GM19193 (cell line): ENCODE results near the gene C6orf132.

Source experiments
- POLR2A ChIP-seq: IDR thresholded peaks from 4 replicates; pipeline ENCODE4 v1.6.1; 2011; ENCODE audit not compliant: insufficient read depth, insufficient read length; ENCODE audit errors: extremely low read depth

C6orf132 gene

GRCh38 chr6:42086046-42087035, 56.1 kb downstream of the C6orf132 start:
- TF ChIP-seq POLR2A = no peak

GRCh38 chr6:42084889-42085288, 57.5 kb downstream of the C6orf132 start:
- TF ChIP-seq POLR2A = no peak

- TF ChIP-seq POLR2A = no peak
These were observed 58.9 kb downstream of the C6orf132 start for GRCh38 chr6:42083530-42083929.

GRCh38 chr6:42079941-42080464, 62.4 kb downstream of the C6orf132 start:
- TF ChIP-seq POLR2A = no peak

GRCh38 chr6:42078386-42078785, 64.0 kb downstream of the C6orf132 start:
- no peak for TF ChIP-seq POLR2A

- no peak for TF ChIP-seq POLR2A
These were observed 67.1 kb downstream of the C6orf132 start for GRCh38 chr6:42075159-42075838.

GRCh38 chr6:42073287-42073686, 69.1 kb downstream of the C6orf132 start:
- TF ChIP-seq POLR2A = no peak

- no peak for TF ChIP-seq POLR2A
These were observed 70.4 kb downstream of the C6orf132 start for GRCh38 chr6:42071881-42072583.

- no peak for TF ChIP-seq POLR2A
These were observed 73.4 kb downstream of the C6orf132 start for GRCh38 chr6:42068872-42069522.

GRCh38 chr6:42068173-42068572, 74.2 kb downstream of the C6orf132 start:
- TF ChIP-seq POLR2A = no peak

- TF ChIP-seq POLR2A = no peak
These were observed 76.2 kb downstream of the C6orf132 start for GRCh38 chr6:42066156-42066675.

GRCh38 chr6:42059743-42060142, 82.7 kb downstream of the C6orf132 start:
- TF ChIP-seq POLR2A = no peak

- TF ChIP-seq POLR2A = no peak
These were observed 88.8 kb downstream of the C6orf132 start for GRCh38 chr6:42053601-42054000.

- TF ChIP-seq POLR2A = no peak
These were observed 91.2 kb downstream of the C6orf132 start for GRCh38 chr6:42051268-42051653.
